ENCODE data around the gene TLE2.

Gene TLE2

GRCh38 chr19:3027292-3027691 lies 1.8 kb downstream of the TLE2 start:
- no peaks in the 10 kb centered on the region for H3K36me3 ChIP-seq (ENCODE audit: control insufficient read depth, insufficient read depth, low read length)
- peaks cover 24% of the 10 kb centered on the region for H3K4me1 ChIP-seq (ENCODE audit: control insufficient read depth, insufficient read depth, low read length, poor library complexity, severe bottlenecking)
- no peak for DNase-seq
- no peak overlapping the region for H3K27ac ChIP-seq (ENCODE audit: insufficient read depth, low read length, poor library complexity, severe bottlenecking)
- no peaks in the 10 kb centered on the region for H3K9me3 ChIP-seq (ENCODE audit: control insufficient read depth, low read length)
- no peak overlapping the region for H3K4me3 ChIP-seq (ENCODE audit: insufficient read depth, low read depth, low read length, poor library complexity, severe bottlenecking)
- H3K27me3 ChIP-seq (replicated peaks; ENCODE audit: control insufficient read depth, insufficient read depth, low read length, poor library complexity, severe bottlenecking): no peaks in the 10 kb centered on the region

GRCh38 chr19:3026768-3027167 lies 2.3 kb downstream of the TLE2 start:
- no peaks in the 10 kb centered on the region for H3K27me3 ChIP-seq (replicated peaks; ENCODE audit: control insufficient read depth, insufficient read depth, low read length, poor library complexity, severe bottlenecking)

GRCh38 chr19:3025549-3025886 lies 3.6 kb downstream of the TLE2 start:
- Histone ChIP-seq H3K27me3 (replicated peaks; ENCODE audit: control insufficient read depth, insufficient read depth, low read length, poor library complexity, severe bottlenecking) (no peaks in the 10 kb centered on the region), H3K27ac (ENCODE audit: insufficient read depth, low read length, poor library complexity, severe bottlenecking) (no peak overlapping the region), H3K4me3 (ENCODE audit: insufficient read depth, low read depth, low read length, poor library complexity, severe bottlenecking) (no peak overlapping the region), H3K9me3 (ENCODE audit: control insufficient read depth, low read length) (no peaks in the 10 kb centered on the region), H3K4me1 (ENCODE audit: control insufficient read depth, insufficient read depth, low read length, poor library complexity, severe bottlenecking) (peaks cover 24% of the 10 kb centered on the region), H3K36me3 (ENCODE audit: control insufficient read depth, insufficient read depth, low read length) (no peaks in the 10 kb centered on the region)
- no peak for DNase-seq

More at GRCh38 chr19:3026768-3027167, 2.3 kb downstream of the TLE2 start:
- Histone ChIP-seq H3K27ac (ENCODE audit: insufficient read depth, low read length, poor library complexity, severe bottlenecking) (no peak overlapping the region), H3K9me3 (ENCODE audit: control insufficient read depth, low read length) (no peaks in the 10 kb centered on the region), H3K4me1 (ENCODE audit: control insufficient read depth, insufficient read depth, low read length, poor library complexity, severe bottlenecking) (peaks cover 24% of the 10 kb centered on the region), H3K36me3 (ENCODE audit: control insufficient read depth, insufficient read depth, low read length) (no peaks in the 10 kb centered on the region), H3K4me3 (ENCODE audit: insufficient read depth, low read depth, low read length, poor library complexity, severe bottlenecking) (no peak overlapping the region)
- no peak for DNase-seq

- Histone ChIP-seq H3K4me3 (ENCODE audit: insufficient read depth, low read depth, low read length, poor library complexity, severe bottlenecking) (no peak overlapping the region), H3K9me3 (ENCODE audit: control insufficient read depth, low read length) (no peaks in the 10 kb centered on the region), H3K4me1 (ENCODE audit: control insufficient read depth, insufficient read depth, low read length, poor library complexity, severe bottlenecking) (peaks cover 24% of the 10 kb centered on the region), H3K27me3 (replicated peaks; ENCODE audit: control insufficient read depth, insufficient read depth, low read length, poor library complexity, severe bottlenecking) (no peaks in the 10 kb centered on the region), H3K36me3 (ENCODE audit: control insufficient read depth, insufficient read depth, low read length) (no peaks in the 10 kb centered on the region), H3K27ac (ENCODE audit: insufficient read depth, low read length, poor library complexity, severe bottlenecking) (no peak overlapping the region)
- no peak for DNase-seq
Observed at GRCh38 chr19:3024870-3025548, 4.1 kb downstream of the TLE2 start.

- H3K27me3 ChIP-seq (replicated peaks; ENCODE audit: control insufficient read depth, insufficient read depth, low read length, poor library complexity, severe bottlenecking): no peaks in the 10 kb centered on the region
- H3K9me3 ChIP-seq (ENCODE audit: control insufficient read depth, low read length): no peaks in the 10 kb centered on the region
- no peak overlapping the region for H3K27ac ChIP-seq (ENCODE audit: insufficient read depth, low read length, poor library complexity, severe bottlenecking)
- H3K36me3 ChIP-seq (ENCODE audit: control insufficient read depth, insufficient read depth, low read length): no peaks in the 10 kb centered on the region
- no peak for DNase-seq
- peaks cover 21% of the 10 kb centered on the region for H3K4me1 ChIP-seq (ENCODE audit: control insufficient read depth, insufficient read depth, low read length, poor library complexity, severe bottlenecking)
- no peak overlapping the region for H3K4me3 ChIP-seq (ENCODE audit: insufficient read depth, low read depth, low read length, poor library complexity, severe bottlenecking)
Observed at GRCh38 chr19:3024509-3024869, 4.6 kb downstream of the TLE2 start.

GRCh38 chr19:3020321-3020960 lies 8.6 kb downstream of the TLE2 start:
- peaks cover 9% of the 10 kb centered on the region for H3K4me1 ChIP-seq (ENCODE audit: control insufficient read depth, insufficient read depth, low read length, poor library complexity, severe bottlenecking)
- no peaks in the 10 kb centered on the region for H3K9me3 ChIP-seq (ENCODE audit: control insufficient read depth, low read length)
- no peak overlapping the region for H3K27ac ChIP-seq (ENCODE audit: insufficient read depth, low read length, poor library complexity, severe bottlenecking)
- no peak for DNase-seq
- H3K4me3 ChIP-seq (ENCODE audit: insufficient read depth, low read depth, low read length, poor library complexity, severe bottlenecking): no peak overlapping the region
- H3K36me3 ChIP-seq (ENCODE audit: control insufficient read depth, insufficient read depth, low read length): no peaks in the 10 kb centered on the region
- no peaks in the 10 kb centered on the region for H3K27me3 ChIP-seq (replicated peaks; ENCODE audit: control insufficient read depth, insufficient read depth, low read length, poor library complexity, severe bottlenecking)

GRCh38 chr19:3019211-3019854 lies 9.7 kb downstream of the TLE2 start:
- no peak overlapping the region for H3K4me3 ChIP-seq (ENCODE audit: insufficient read depth, low read depth, low read length, poor library complexity, severe bottlenecking)
- H3K4me1 ChIP-seq (ENCODE audit: control insufficient read depth, insufficient read depth, low read length, poor library complexity, severe bottlenecking): peaks cover 1% of the 10 kb centered on the region
- H3K27me3 ChIP-seq (replicated peaks; ENCODE audit: control insufficient read depth, insufficient read depth, low read length, poor library complexity, severe bottlenecking): no peaks in the 10 kb centered on the region
- no peaks in the 10 kb centered on the region for H3K36me3 ChIP-seq (ENCODE audit: control insufficient read depth, insufficient read depth, low read length)
- H3K9me3 ChIP-seq (ENCODE audit: control insufficient read depth, low read length): no peaks in the 10 kb centered on the region
- H3K27ac ChIP-seq (ENCODE audit: insufficient read depth, low read length, poor library complexity, severe bottlenecking): no peak overlapping the region
- DNase-seq: no peak

- DNase-seq: no peak
- H3K27ac ChIP-seq (ENCODE audit: insufficient read depth, low read length, poor library complexity, severe bottlenecking): no peak overlapping the region
- no peaks in the 10 kb centered on the region for H3K4me1 ChIP-seq (ENCODE audit: control insufficient read depth, insufficient read depth, low read length, poor library complexity, severe bottlenecking)
- no peaks in the 10 kb centered on the region for H3K27me3 ChIP-seq (replicated peaks; ENCODE audit: control insufficient read depth, insufficient read depth, low read length, poor library complexity, severe bottlenecking)
- no peaks in the 10 kb centered on the region for H3K9me3 ChIP-seq (ENCODE audit: control insufficient read depth, low read length)
- peaks cover 2% of the 10 kb centered on the region for H3K36me3 ChIP-seq (ENCODE audit: control insufficient read depth, insufficient read depth, low read length)
- no peak overlapping the region for H3K4me3 ChIP-seq (ENCODE audit: insufficient read depth, low read depth, low read length, poor library complexity, severe bottlenecking)
Observed at GRCh38 chr19:3017923-3018322, 11.2 kb downstream of the TLE2 start.

- Histone ChIP-seq H3K9me3 (ENCODE audit: control insufficient read depth, low read length) (no peaks in the 10 kb centered on the region), H3K27ac (ENCODE audit: insufficient read depth, low read length, poor library complexity, severe bottlenecking) (no peak overlapping the region), H3K4me1 (ENCODE audit: control insufficient read depth, insufficient read depth, low read length, poor library complexity, severe bottlenecking) (no peaks in the 10 kb centered on the region), H3K4me3 (ENCODE audit: insufficient read depth, low read depth, low read length, poor library complexity, severe bottlenecking) (no peak overlapping the region), H3K27me3 (replicated peaks; ENCODE audit: control insufficient read depth, insufficient read depth, low read length, poor library complexity, severe bottlenecking) (no peaks in the 10 kb centered on the region), H3K36me3 (ENCODE audit: control insufficient read depth, insufficient read depth, low read length) (peaks cover 8% of the 10 kb centered on the region)
- no peak for DNase-seq
Observed at GRCh38 chr19:3015126-3016057, 13.7 kb downstream of the TLE2 start.
